Measurements from ENCODE around the gene VSTM2B.

The VSTM2B gene

DNA sequence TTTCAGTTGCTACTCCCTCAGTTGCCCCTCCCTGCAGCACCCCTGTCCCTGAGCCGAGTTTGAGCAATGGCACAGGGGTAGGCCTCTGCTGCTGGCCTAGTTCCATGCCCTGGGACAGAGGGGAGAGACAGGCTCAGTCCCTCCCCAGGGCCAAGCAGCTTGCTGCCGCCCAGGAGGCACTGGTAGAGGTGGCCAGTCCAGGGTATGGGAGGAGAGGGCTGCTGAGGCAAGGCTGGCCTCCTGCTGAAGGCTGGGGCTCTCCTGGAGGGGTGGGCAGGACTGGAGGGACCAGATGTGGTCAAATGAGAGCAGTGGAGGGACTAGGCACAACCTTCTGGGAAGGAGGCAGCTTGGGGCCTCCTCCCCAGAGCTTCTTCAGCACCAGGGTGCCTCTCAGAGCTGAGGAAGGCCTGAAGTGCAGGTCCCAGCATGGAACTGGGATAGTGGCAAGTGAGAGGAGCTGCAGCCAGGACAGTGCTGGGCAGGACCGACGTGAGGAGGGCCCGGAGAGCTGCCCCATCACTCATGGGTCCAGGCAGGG, 29.8 kb upstream of the VSTM2B start:
- no peak for DNase-seq (ENCODE audit: low read depth)
- no peak overlapping the region for H3K4me3 ChIP-seq (ENCODE audit: control insufficient read depth, low read depth, low read length)
- no peak for TF ChIP-seq CTCF (conservative IDR thresholded peaks at IDR 0.05; ENCODE audit: control insufficient read depth, insufficient read depth, low read depth, low read length)

- TF ChIP-seq CTCF (conservative IDR thresholded peaks at IDR 0.05; ENCODE audit: control insufficient read depth, insufficient read depth, low read depth, low read length), result no peak
Measured at GRCh38 chr19:29497241-29497640, 28.6 kb upstream of the VSTM2B start.

DNA sequence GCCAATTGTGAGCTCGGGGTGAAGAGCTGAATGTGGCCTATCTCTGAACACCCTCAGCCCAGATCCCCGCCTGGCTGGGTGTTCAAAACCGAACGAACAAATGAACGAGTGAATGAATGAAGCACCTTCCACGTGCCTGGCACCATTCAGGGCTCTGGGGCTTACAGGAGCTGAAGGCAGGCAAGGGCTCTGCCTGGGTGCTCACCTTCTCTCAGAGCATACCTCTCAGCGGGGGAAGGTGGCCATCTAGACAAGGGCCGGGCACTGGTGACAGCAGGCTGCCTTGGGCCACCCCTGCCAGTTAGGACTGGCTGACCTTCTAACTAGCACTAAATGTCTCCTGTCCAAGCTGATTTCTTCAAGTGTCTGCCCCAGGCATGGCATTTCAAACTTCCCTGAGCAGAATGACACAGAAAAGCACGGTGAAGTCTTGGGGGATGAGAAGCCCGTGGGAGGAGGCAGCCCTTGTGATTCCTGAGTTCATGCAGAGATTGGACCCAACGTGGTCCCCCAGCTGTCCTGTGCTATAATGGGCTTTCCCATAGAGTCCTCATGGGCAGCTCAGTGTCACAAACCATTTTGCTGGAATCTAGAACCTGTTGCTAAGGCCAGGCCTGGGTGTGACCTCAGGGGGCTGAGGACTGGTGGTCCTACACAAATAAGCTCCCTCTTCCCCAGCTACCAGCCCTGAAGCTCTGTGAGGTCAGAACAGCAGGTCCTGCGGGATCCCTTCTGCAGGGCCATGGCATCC, 27.9 kb upstream of the VSTM2B start:
- no peak for DNase-seq (ENCODE audit: low read depth)
- no peak overlapping the region for H3K4me3 ChIP-seq (ENCODE audit: control insufficient read depth, low read depth, low read length)
- no peak for TF ChIP-seq CTCF (conservative IDR thresholded peaks at IDR 0.05; ENCODE audit: control insufficient read depth, insufficient read depth, low read depth, low read length)

More at GRCh38 chr19:29497241-29497640, 28.6 kb upstream of the VSTM2B start:
- H3K4me3 ChIP-seq (ENCODE audit: control insufficient read depth, low read depth, low read length), result no peak overlapping the region
- DNase-seq (ENCODE audit: low read depth), result no peak

DNA sequence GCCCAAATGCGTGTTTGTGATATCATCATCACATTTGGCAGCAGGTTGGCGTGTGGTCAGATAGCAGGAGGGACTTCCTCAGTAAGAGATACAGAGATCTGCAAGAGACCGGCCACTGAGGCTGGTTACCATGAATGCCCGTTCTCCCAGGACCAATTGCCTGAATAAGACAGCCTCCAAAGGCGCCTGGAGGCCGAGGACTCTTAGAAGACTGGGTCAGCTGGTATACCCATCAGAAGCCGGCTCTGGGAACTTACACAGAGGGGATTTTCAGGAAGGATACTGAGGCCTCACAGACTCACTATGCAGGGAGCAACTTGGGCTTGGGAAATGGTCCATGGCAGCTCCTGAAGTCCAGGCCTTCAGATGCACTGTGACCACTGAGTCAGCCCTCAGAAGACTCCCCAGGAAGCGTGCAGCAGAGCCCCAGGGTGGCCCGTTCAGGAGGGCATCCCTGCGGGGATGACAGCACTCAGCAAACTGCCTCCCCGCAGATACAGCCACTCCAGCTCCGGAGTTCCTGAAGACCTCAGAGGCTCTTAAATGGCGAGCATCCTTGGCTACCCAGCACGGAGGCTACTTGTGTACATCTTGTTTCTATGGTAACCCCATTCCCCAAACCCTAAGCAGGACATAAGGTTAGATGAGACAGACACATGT, 26.4 kb upstream of the VSTM2B start:
- H3K4me3 ChIP-seq (ENCODE audit: control insufficient read depth, low read depth, low read length), result no peak overlapping the region
- DNase-seq (ENCODE audit: low read depth), result no peak
- TF ChIP-seq CTCF (conservative IDR thresholded peaks at IDR 0.05; ENCODE audit: control insufficient read depth, insufficient read depth, low read depth, low read length), result no peak

GRCh38 chr19:29499921-29500590, 25.7 kb upstream of the VSTM2B start:
- no peak overlapping the region for H3K4me3 ChIP-seq (ENCODE audit: control insufficient read depth, low read depth, low read length)
- no peak for DNase-seq (ENCODE audit: low read depth)
- no peak for TF ChIP-seq CTCF (conservative IDR thresholded peaks at IDR 0.05; ENCODE audit: control insufficient read depth, insufficient read depth, low read depth, low read length)

GRCh38 chr19:29501816-29502580, 23.8 kb upstream of the VSTM2B start:
- no peak for TF ChIP-seq CTCF (conservative IDR thresholded peaks at IDR 0.05; ENCODE audit: control insufficient read depth, insufficient read depth, low read depth, low read length)
- DNase-seq (ENCODE audit: low read depth), result no peak
- H3K4me3 ChIP-seq (ENCODE audit: control insufficient read depth, low read depth, low read length), result no peak overlapping the region
